IMR-90 (cell line): ENCODE measurements around the gene SLC10A3. TPM values are rescaled to one million over a fixed set of nuclear protein-coding genes. Genes with fewer than 3 reads are reported as not detected.

ENCODE experiments used
- ATAC-seq: fragments of 200-7000 bp; cut with Tn5 transposase; 2 replicates; pipeline ENCODE4 v1.9.1; 2020; ENCODE audit warnings: low read depth, mild to moderate bottlenecking, moderate library complexity
- BruUV-seq: library from RNA; stranded (reverse); fragments of 400-500 nt; replicated peaks from 2 replicates; lab custom pipeline; 2021; lab: Mats Ljungman, UMichigan
- CTCF ChIA-PET: fragments of 300-600 bp; formaldehyde crosslinking; extraction: SDS; loops from one replicate; lab custom pipeline; 2021; ENCODE audit warnings: antibody characterized with exemption; lab: Yijun Ruan, JAX
- POLR2A ChIA-PET: fragments of 300-600 bp; sonication (Branson Sonifier 250); formaldehyde crosslinking; loops from one replicate; lab custom pipeline; 2022; ENCODE audit warnings: antibody characterized with exemption; ENCODE audit not compliant: unreplicated experiment; lab: Charles Lee
- DNase-seq: peaks from one replicate; pipeline ENCODE4 v3.0.0; 2013
- H2AFZ ChIP-seq: replicated peaks from 2 replicates; pipeline ENCODE3; 2013; ENCODE audit warnings: low read length, mild to moderate bottlenecking; ENCODE audit not compliant: poor library complexity
- H2AK5ac ChIP-seq: 2 replicates; pipeline ENCODE4 v1.6.1; 2013; ENCODE audit warnings: low read depth, low read length, inconsistent platforms
- H2AK9ac ChIP-seq: replicated peaks from 2 replicates; pipeline ENCODE3; 2013; ENCODE audit warnings: mild to moderate bottlenecking, low read depth, low read length, moderate library complexity; ENCODE audit not compliant: poor library complexity
- H2BK120ac ChIP-seq: 2 replicates; pipeline ENCODE4 v1.6.1; 2013; ENCODE audit warnings: low read depth, low read length, inconsistent platforms
- H2BK15ac ChIP-seq: 3 replicates; pipeline ENCODE4 v1.6.1; 2013; ENCODE audit warnings: low read depth, low read length, inconsistent platforms
- H2BK20ac ChIP-seq: 2 replicates; pipeline ENCODE4 v1.6.1; 2013; ENCODE audit warnings: low read depth, mild to moderate bottlenecking, inconsistent platforms, low read length, moderate library complexity
- H2BK5ac ChIP-seq: 2 replicates; pipeline ENCODE4 v1.6.1; 2013; ENCODE audit warnings: mild to moderate bottlenecking, low read depth, low read length, inconsistent platforms; ENCODE audit not compliant: poor library complexity, severe bottlenecking
- H3K14ac ChIP-seq: replicated peaks from 2 replicates; pipeline ENCODE4 v1.6.1; 2013; ENCODE audit warnings: low read depth, low read length, inconsistent platforms
- H3K18ac ChIP-seq: 2 replicates; pipeline ENCODE4 v1.6.1; 2013; ENCODE audit warnings: low read depth, low read length, control low read depth
- H3K23ac ChIP-seq: 2 replicates; pipeline ENCODE4 v1.6.1; 2013; ENCODE audit warnings: low read depth, low read length, inconsistent platforms
- H3K27ac ChIP-seq: 2 replicates; pipeline ENCODE4 v1.5.1; 2013; ENCODE audit warnings: mild to moderate bottlenecking, control low read depth, low read length; ENCODE audit not compliant: insufficient read depth
- H3K27me3 ChIP-seq: 2 replicates; pipeline ENCODE4 v1.6.1; 2013; ENCODE audit warnings: low read length; ENCODE audit not compliant: control insufficient read depth, insufficient read depth
- H3K36me3 ChIP-seq: 2 replicates; pipeline ENCODE4 v1.6.1; 2013; ENCODE audit warnings: low read length, mixed read lengths; ENCODE audit not compliant: control insufficient read depth, insufficient read depth
- H3K4ac ChIP-seq: 2 replicates; pipeline ENCODE4 v1.6.1; 2013; ENCODE audit warnings: low read depth, low read length, inconsistent platforms
- H3K4me1 ChIP-seq: 2 replicates; pipeline ENCODE4 v1.6.1; 2013; ENCODE audit warnings: low read length, mixed read lengths; ENCODE audit not compliant: control insufficient read depth, insufficient read depth
- H3K4me2 ChIP-seq: 2 replicates; pipeline ENCODE4 v1.6.1; 2013; ENCODE audit warnings: low read depth, mild to moderate bottlenecking, control low read depth, low read length, moderate library complexity
- H3K4me3 ChIP-seq: 2 replicates; pipeline ENCODE4 v1.5.1; 2013; ENCODE audit warnings: low read depth, mild to moderate bottlenecking, control low read depth, low read length, moderate library complexity; ENCODE audit not compliant: insufficient read depth
- H3K56ac ChIP-seq: 2 replicates; pipeline ENCODE4 v1.6.1; 2013; ENCODE audit warnings: low read length, inconsistent platforms; ENCODE audit not compliant: insufficient read depth; ENCODE audit errors: extremely low read depth
- H3K79me1 ChIP-seq, 2 experiments: 2 replicates each; pipeline ENCODE4 v1.6.1; 2013; ENCODE audit warnings: low read length in 2 of 2, inconsistent platforms in 1 of 2, low read depth in 1 of 2
- H3K9ac ChIP-seq: 2 replicates; pipeline ENCODE4 v1.6.1; 2013; ENCODE audit warnings: low read depth, low read length, control low read depth
- H3K9me1 ChIP-seq: 2 replicates; pipeline ENCODE4 v1.6.1; 2013; ENCODE audit warnings: low read length, inconsistent platforms; ENCODE audit not compliant: insufficient read depth
- H3K9me3 ChIP-seq: 2 replicates; pipeline ENCODE4 v1.6.1; 2013; ENCODE audit warnings: low read length; ENCODE audit not compliant: control insufficient read depth, insufficient read depth
- H4K20me1 ChIP-seq: 2 replicates; pipeline ENCODE4 v1.6.1; 2013; ENCODE audit warnings: low read length, inconsistent platforms; ENCODE audit not compliant: insufficient read depth
- H4K5ac ChIP-seq: 2 replicates; pipeline ENCODE4 v1.6.1; 2013; ENCODE audit warnings: mild to moderate bottlenecking, low read depth, low read length, control low read depth
- H4K8ac ChIP-seq, 2 experiments: 2 replicates each; pipeline ENCODE4 v1.6.1; 2013; ENCODE audit warnings: low read depth in 2 of 2, low read length in 2 of 2, control low read depth in 1 of 2, inconsistent platforms in 1 of 2
- H4K91ac ChIP-seq: 2 replicates; pipeline ENCODE4 v1.6.1; 2013; ENCODE audit warnings: low read depth, low read length, inconsistent platforms; ENCODE audit not compliant: insufficient read depth
- BHLHE40 ChIP-seq: fragments of 150-350 bp; IDR thresholded peaks from 2 replicates; pipeline ENCODE4 v1.6.1; 2016; ENCODE audit warnings: mild to moderate bottlenecking, low read depth, low read length
- CHD1 ChIP-seq: IDR thresholded peaks from 2 replicates; pipeline ENCODE4 v1.6.1; 2012; ENCODE audit warnings: low read depth, low read length, improper control_type of control experiment
- CTCF ChIP-seq: conservative IDR thresholded peaks from 2 replicates; pipeline ENCODE4 v1.5.1; 2012; ENCODE audit warnings: mild to moderate bottlenecking, low read depth, low read length, improper control_type of control experiment
- ELK1 ChIP-seq: fragments of 150-350 bp; IDR thresholded peaks from 2 replicates; pipeline ENCODE4 v1.6.1; 2016; ENCODE audit warnings: low read depth, mild to moderate bottlenecking, low read length, moderate library complexity, borderline replicate concordance
- MAFK ChIP-seq: IDR thresholded peaks from 2 replicates; pipeline ENCODE4 v1.6.1; 2012; ENCODE audit warnings: low read depth, low read length, improper control_type of control experiment
- MXI1 ChIP-seq: IDR thresholded peaks from 2 replicates; pipeline ENCODE4 v1.6.1; 2012; ENCODE audit warnings: low read depth, mild to moderate bottlenecking, low read length, moderate library complexity, borderline replicate concordance
- NFE2L2 ChIP-seq: fragments of 150-350 bp; IDR thresholded peaks from 2 replicates; pipeline ENCODE4 v1.6.1; 2016; ENCODE audit warnings: low read depth, mild to moderate bottlenecking, low read length
- RAD21 ChIP-seq: IDR thresholded peaks from 2 replicates; pipeline ENCODE4 v1.6.1; 2012; ENCODE audit warnings: low read length, improper control_type of control experiment
- SMC3 ChIP-seq: fragments of 150-350 bp; IDR thresholded peaks from 2 replicates; pipeline ENCODE4 v1.6.1; 2016; ENCODE audit warnings: low read depth, mild to moderate bottlenecking, antibody characterized with exemption, low read length, moderate library complexity
- WGBS, 2 experiments: methylation state at CpG; one replicate each; pipeline versions ENCODE4 v1.1.5 to v1.1.7; 2013; ENCODE audit warnings: missing lambda C conversion rate in 2 of 2; ENCODE audit not compliant: insufficient read length in 1 of 2; ENCODE audit errors: extremely low coverage in 2 of 2; 5-methylcytosine and 5-hydroxymethylcytosine counted together
- dilution Hi-C: fragments of 300-500 bp; cut with HindIII; formaldehyde crosslinking; loops from one replicate; pipeline ENCODE4 v1.14.3; 2018; ENCODE audit warnings: low sequenced_read_pairs; ENCODE audit not compliant: unreplicated experiment
- in situ Hi-C: fragments of 300-500 bp; cut with MboI; formaldehyde crosslinking; loops from 3 replicates; pipeline ENCODE4 v1.14.3; 2019; ENCODE audit warnings: low sequenced_read_pairs, inconsistent platforms, mixed read lengths
- intact Hi-C: fragments of 100-400 bp; cut with micrococcal nuclease; formaldehyde crosslinking; loops from 2 replicates; pipeline ENCODE4 v1.10.0; 2022
- polyA plus RNA-seq, 3 experiments: library from polyadenylated mRNA; depleted of rRNA; stranded (reverse); fragments of >200 nt; gene quantifications; 2 replicates each; pipeline ENCODE4 v1.2.3, GENCODE V29; 2012; ENCODE audit warnings: low replicate concordance in 1 of 3
- total RNA-seq: library from RNA; depleted of rRNA; stranded (reverse); fragments of >200 nt; gene quantifications from 2 replicates; pipeline ENCODE4 v1.2.3, GENCODE V29; 2012

The SLC10A3 gene
- total and polyA plus RNA-seq, 2 of the 4 experiments (the other 2 are of a cell fraction), result 15.2 to 24.6 TPM

- H3K23ac ChIP-seq, result peak overlapping the region; percentile 84
- dilution Hi-C loops, result no loop called here
- CTCF ChIA-PET, result interaction anchor here (0.8 to 1.8 kb wide), 3 partner anchors 8 to 67 kb away, joined by 5 read pairs; no protein-coding TSS in a partner anchor
These were observed 36.7 kb upstream of the SLC10A3 start for GRCh38 chrX:154526901-154527675.

More at GRCh38 chrX:154526901-154527675, 36.7 kb upstream of the SLC10A3 start:
- Histone ChIP-seq H3K27ac (peak overlapping the region; percentile 98), H2AK9ac (peak overlapping the region; percentile 93), H2BK20ac (0 out of 2 replicates have a peak overlapping the region, but pooled peaks have one; percentile 35), H4K91ac (peak overlapping the region; percentile 94), H3K36me3 (peaks cover 14% of the 10 kb centered on the region; the same call in 1 of the 2 replicates), H3K4me3 (no peak overlapping the region), H3K14ac (peak overlapping the region; percentile 97), H3K56ac (peak overlapping the region; percentile 40; the same call in 1 of the 2 replicates), H2AK5ac (0 out of 2 replicates have a peak overlapping the region, but pooled peaks have one; percentile 76), H3K27me3 (no peaks in the 10 kb centered on the region), H2BK120ac (peak overlapping the region; percentile 70; the same call in 1 of the 2 replicates), H2AFZ (peak overlapping the region; percentile 86), H2BK15ac (peak overlapping the region; percentile 49; the same call in 1 of the 3 replicates), H2BK5ac (peak overlapping the region; percentile 89), H4K5ac (peak overlapping the region; percentile 100), H3K4me2 (peak overlapping the region; percentile 47), H4K8ac (peak overlapping the region; percentile 55 to 95), H3K9me1 (0 out of 2 replicates have a peak, but pooled peaks cover 2% of the 10 kb centered on the region), H3K4ac (peak overlapping the region; percentile 94), H3K9me3 (no peaks in the 10 kb centered on the region; the same call in 1 of the 2 replicates), H3K4me1 (peaks cover 10% of the 10 kb centered on the region), H3K79me1 (no peaks in the 10 kb centered on the region; a peak in 1 of 4 replicates), H3K18ac (peak overlapping the region; percentile 99), H4K20me1 (no peaks in the 10 kb centered on the region), H3K9ac (peak overlapping the region; percentile 82)
- in situ Hi-C loops (loop anchor here (25.0 kb wide), 1 partner anchor 1565 kb away; no protein-coding TSS in a partner anchor), intact Hi-C loops (loop anchor here (1.0 kb wide), 1 partner anchor 37 kb away; the partner anchor contains the start of gene SLC10A3)
- WGBS, 2 experiments, result 35% methylated on average over 4 of the region's 15 CpGs; no CpG with 5 or more reads in 1 of the 2 experiments
- ATAC-seq, result peak; percentile 76
- peak; percentile 67 for DNase-seq
- POLR2A ChIA-PET, result no interaction called here
- TF ChIP-seq RAD21 (peak; percentile 38), NFE2L2 (no peak), CTCF (peak; percentile 52), SMC3 (no peak), CHD1 (no peak), BHLHE40 (no peak), MAFK (no peak), MXI1 (no peak), ELK1 (no peak)
- BruUV-seq, result no TSS peak
